ENCODE data around the gene MYG1. TPM values are rescaled to one million over a fixed set of nuclear protein-coding genes. Genes with fewer than 3 reads are reported as not detected.

Gene MYG1
- total RNA-seq, 2 experiments from 2014 or later: 30.9 to 33.8 TPM

- H3K27me3 ChIP-seq (ENCODE audit: control insufficient read depth in 1 of 2, insufficient read depth in 2 of 2, low read length in 2 of 2): peaks cover 4% of the 10 kb centered on the region in 2 experiments
- peaks cover 15% of the 10 kb centered on the region for H3K4me1 ChIP-seq (ENCODE audit: insufficient read depth, low read length)
- H3K27ac ChIP-seq (ENCODE audit: low read depth in 1 of 2, low read length in 2 of 2): no peak overlapping the region
- H3K27me3 Mint-ChIP-seq: peaks cover 6% of the 10 kb centered on the region
- ATAC-seq (ENCODE audit: poor library complexity): peak; percentile 72
- no peaks in the 10 kb centered on the region for H3K9me3 ChIP-seq (ENCODE audit: control insufficient read depth in 1 of 2, insufficient read depth in 1 of 2, low read length in 2 of 2)
- peak overlapping the region; percentile 86 for H3K27ac Mint-ChIP-seq
- intact Hi-C loops (cut with DNase I, micrococcal nuclease): loop anchor here (2.0 to 5.0 kb wide), 3 partner anchors 55 to 132 kb away; no protein-coding TSS in a partner anchor
- H3K4me1 Mint-ChIP-seq (ENCODE audit: low read depth): peaks cover 21% of the 10 kb centered on the region
- H3K36me3 Mint-ChIP-seq (ENCODE audit: low read depth): no peaks in the 10 kb centered on the region
- peak overlapping the region; percentile 91 for H3K4me3 Mint-ChIP-seq
- peak in 2 of 14 experiments; percentile 23 to 45 for DNase-seq
- CTCF ChIA-PET: interaction anchor here (2.0 to 2.6 kb wide), 4 partner anchors 17 to 78 kb away, joined by 5 to 51 read pairs (median 24); partner anchors contain the start of gene AAAS
- no peaks in the 10 kb centered on the region for H3K36me3 ChIP-seq (ENCODE audit: insufficient read depth, low read length)
- H3K9me3 Mint-ChIP-seq: no peaks in the 10 kb centered on the region
- TF ChIP-seq CTCF (IDR thresholded peaks at IDR 0.05): no peak
- no peak overlapping the region for H3K4me3 ChIP-seq (ENCODE audit: low read length)
- POLR2A ChIA-PET: interaction anchor here (1.5 to 3.3 kb wide), 7 partner anchors 16 to 157 kb away, joined by 5 to 87 read pairs (median 6); partner anchors contain the start of genes AAAS, PRR13, SP1 and TARBP2
These were observed 44.5 kb downstream of the MYG1 start for GRCh38 chr12:53343969-53344368.

GRCh38 chr12:53344487-53344823 lies 45.0 kb downstream of the MYG1 start:
- Mint-ChIP-seq H3K4me3 (peak overlapping the region; percentile 91), H3K27ac (peak overlapping the region; percentile 86), H3K36me3 (ENCODE audit: low read depth) (no peaks in the 10 kb centered on the region), H3K4me1 (ENCODE audit: low read depth) (peaks cover 21% of the 10 kb centered on the region), H3K27me3 (peaks cover 6% of the 10 kb centered on the region), H3K9me3 (no peaks in the 10 kb centered on the region)
- H3K27me3 ChIP-seq (ENCODE audit: control insufficient read depth in 1 of 2, insufficient read depth in 2 of 2, low read length in 2 of 2): peaks cover 2 to 3% of the 10 kb centered on the region in 2 experiments
- peak overlapping the region; percentile 39 for H3K4me3 ChIP-seq (ENCODE audit: low read length)
- no peak for TF ChIP-seq CTCF (IDR thresholded peaks at IDR 0.05)
- intact Hi-C loops (cut with DNase I, micrococcal nuclease): loop anchor here (2.0 to 5.0 kb wide), 3 partner anchors 56 to 132 kb away; no protein-coding TSS in a partner anchor
- CTCF ChIA-PET: interaction anchor here (0.6 to 2.6 kb wide), 29 partner anchors 18 to 279 kb away, joined by 3 to 51 read pairs (median 5); partner anchors contain the start of genes AAAS, ESPL1, MYG1 and PFDN5
- no peak for ATAC-seq (ENCODE audit: poor library complexity)
- POLR2A ChIA-PET: interaction anchor here (1.1 to 3.3 kb wide), 14 partner anchors 17 to 157 kb away, joined by 3 to 87 read pairs (median 5); partner anchors contain the start of genes AAAS, ESPL1, MYG1 and PFDN5
- peak in 2 of 14 experiments; percentile 8 to 42 for DNase-seq
- no peaks in the 10 kb centered on the region for H3K9me3 ChIP-seq (ENCODE audit: control insufficient read depth in 1 of 2, insufficient read depth in 1 of 2, low read length in 2 of 2)
- no peaks in the 10 kb centered on the region for H3K36me3 ChIP-seq (ENCODE audit: insufficient read depth, low read length)
- H3K27ac ChIP-seq (ENCODE audit: low read depth in 1 of 2, low read length in 2 of 2): no peak overlapping the region
- H3K4me1 ChIP-seq (ENCODE audit: insufficient read depth, low read length): peaks cover 15% of the 10 kb centered on the region

GRCh38 chr12:53344824-53345485 lies 45.5 kb downstream of the MYG1 start:
- peak; percentile 51 to 85 (median 65) for DNase-seq
- no peaks in the 10 kb centered on the region for H3K36me3 ChIP-seq (ENCODE audit: insufficient read depth, low read length)
- H3K36me3 Mint-ChIP-seq (ENCODE audit: low read depth): no peaks in the 10 kb centered on the region
- H3K27me3 Mint-ChIP-seq: peaks cover 3% of the 10 kb centered on the region
- peaks cover 21% of the 10 kb centered on the region for H3K4me1 Mint-ChIP-seq (ENCODE audit: low read depth)
- H3K27me3 ChIP-seq (ENCODE audit: control insufficient read depth in 1 of 2, insufficient read depth in 2 of 2, low read length in 2 of 2): peaks cover 2 to 3% of the 10 kb centered on the region in 2 experiments
- H3K27ac ChIP-seq (ENCODE audit: low read depth in 1 of 2, low read length in 2 of 2): no peak overlapping the region
- no peaks in the 10 kb centered on the region for H3K9me3 ChIP-seq (ENCODE audit: control insufficient read depth in 1 of 2, insufficient read depth in 1 of 2, low read length in 2 of 2)
- peak; percentile 81 for TF ChIP-seq CTCF (IDR thresholded peaks at IDR 0.05)
- H3K9me3 Mint-ChIP-seq: no peaks in the 10 kb centered on the region
- peak overlapping the region; percentile 72 for H3K27ac Mint-ChIP-seq
- intact Hi-C loops (cut with DNase I, micrococcal nuclease): loop anchor here (1.0 to 5.0 kb wide), 5 partner anchors 21 to 186 kb away; no protein-coding TSS in a partner anchor
- H3K4me1 ChIP-seq (ENCODE audit: insufficient read depth, low read length): peaks cover 15% of the 10 kb centered on the region
- ChIA-PET CTCF (interaction anchor here (0.6 to 2.6 kb wide), 34 partner anchors 12 to 279 kb away, joined by 3 to 51 read pairs (median 4); partner anchors contain the start of genes AAAS, ESPL1, MYG1 and PFDN5), POLR2A (interaction anchor here (0.6 to 3.3 kb wide), 17 partner anchors 17 to 165 kb away, joined by 3 to 87 read pairs (median 5); partner anchors contain the start of genes AAAS, CSAD, ESPL1 and MYG1)
- peak overlapping the region; percentile 66 for H3K4me3 ChIP-seq (ENCODE audit: low read length)
- H3K4me3 Mint-ChIP-seq: peak overlapping the region; percentile 93
- ATAC-seq (ENCODE audit: poor library complexity): peak; percentile 80

All from CD4-positive, alpha-beta T cell (primary cell).